GM18502 (cell line): ENCODE results near the gene LRBA.

ENCODE experiments used
- ATAC-seq: cut with Tn5 transposase; IDR thresholded peaks from one replicate; pipeline ENCODE4 v1.9.1; 2021; ENCODE audit warnings: mild to moderate bottlenecking; ENCODE audit not compliant: unreplicated experiment, poor library complexity

The LRBA gene

GRCh38 chr4:150477869-150478268 is 537.2 kb downstream of the LRBA start:
- no peak for ATAC-seq

- ATAC-seq: no peak
Measured at GRCh38 chr4:150476776-150477175, 538.3 kb downstream of the LRBA start.

DNA sequence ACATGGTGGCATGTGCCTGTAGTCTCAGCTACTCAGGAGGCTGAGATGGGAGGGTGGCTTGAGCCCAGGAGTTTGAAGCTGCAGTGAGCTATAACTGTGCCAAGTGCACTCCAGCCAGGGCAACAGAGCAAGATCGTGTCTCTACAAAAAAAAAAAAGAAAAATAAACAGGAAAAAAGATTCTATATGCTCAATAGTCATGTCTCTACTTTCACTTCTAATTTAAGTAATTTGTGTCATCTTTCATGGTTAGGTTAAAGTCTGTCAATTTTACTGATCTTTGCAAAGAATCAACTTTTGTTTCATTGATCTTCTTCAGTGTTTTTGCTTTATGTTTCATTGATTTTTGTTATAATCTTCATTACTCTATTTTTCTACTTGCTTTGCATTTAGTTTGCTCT is 539.3 kb downstream of the LRBA start:
- no peak for ATAC-seq

DNA sequence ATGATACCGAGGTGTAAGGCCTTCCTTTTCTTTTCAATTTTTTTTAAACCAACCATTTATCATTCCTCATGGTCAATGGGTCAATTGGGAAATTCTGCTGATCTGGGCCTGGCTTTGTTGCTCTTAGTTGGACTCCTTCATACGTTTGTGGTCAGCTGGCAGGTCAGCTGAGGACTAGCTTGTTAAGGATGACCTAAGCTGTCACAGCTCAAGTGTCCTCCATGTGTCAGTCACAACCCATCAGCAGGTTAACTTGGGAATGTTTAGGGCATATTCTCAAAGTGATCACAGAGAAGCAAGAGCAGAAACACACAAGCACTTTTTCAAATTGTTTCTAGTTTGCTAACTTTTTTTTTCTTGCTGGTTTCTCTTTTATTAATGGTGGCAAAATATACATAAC is 550.6 kb downstream of the LRBA start:
- ATAC-seq: no peak

DNA sequence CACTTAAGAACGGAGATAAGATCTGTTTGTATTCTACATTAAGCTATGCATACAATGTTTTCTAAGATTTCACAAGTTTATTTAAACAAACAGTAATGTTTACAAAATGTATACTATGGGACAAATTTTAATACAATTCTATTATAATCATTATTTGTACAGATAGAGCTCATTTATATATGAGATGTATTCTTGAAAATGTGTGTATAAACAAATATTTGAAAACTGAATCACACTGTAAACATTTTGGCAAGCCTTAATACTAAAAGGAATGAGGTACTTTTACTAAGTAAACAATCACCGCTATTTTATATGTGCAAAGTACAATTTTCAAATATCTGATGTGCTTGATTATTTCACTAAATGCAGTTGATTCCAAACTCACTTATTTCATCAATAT is 552.3 kb downstream of the LRBA start:
- ATAC-seq: no peak

- ATAC-seq: no peak
Measured at GRCh38 chr4:150461957-150462356, 553.1 kb downstream of the LRBA start.

DNA sequence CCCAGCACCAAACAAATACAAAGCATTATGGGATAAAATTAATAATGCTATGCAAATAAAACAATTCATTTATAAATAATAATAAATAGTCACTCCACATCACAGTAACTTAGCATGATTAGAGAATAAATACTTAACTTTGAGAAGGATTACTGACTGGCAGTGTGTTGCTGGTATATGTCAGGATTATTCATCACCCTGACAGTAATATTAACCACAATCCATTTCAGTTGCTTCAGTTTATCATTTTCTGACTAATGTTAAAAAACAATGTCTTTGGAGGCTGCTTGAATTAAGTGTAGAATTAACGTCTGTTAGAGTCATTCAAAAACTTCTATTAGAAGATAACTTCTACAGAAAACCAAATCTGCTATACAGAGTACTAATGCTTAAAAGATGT is 557.3 kb downstream of the LRBA start:
- no peak for ATAC-seq

DNA sequence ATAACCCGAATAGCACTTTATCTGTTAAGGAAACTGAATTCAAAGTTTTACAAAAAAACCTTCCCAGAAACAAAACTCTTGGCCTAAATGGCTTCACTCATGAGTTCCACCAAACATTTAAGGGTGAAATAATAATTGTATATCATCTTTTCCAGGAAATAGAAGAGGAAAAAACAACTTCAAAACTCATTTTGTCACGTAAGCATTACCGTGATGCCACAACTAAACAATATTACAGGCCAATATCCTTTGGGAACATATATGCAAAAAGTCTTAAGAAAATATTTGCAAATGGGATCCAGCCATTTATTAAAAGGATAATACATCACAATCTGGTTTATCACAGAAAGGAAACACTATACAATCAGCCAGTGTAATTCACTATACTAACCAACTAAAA is 563.2 kb downstream of the LRBA start:
- ATAC-seq: no peak

GRCh38 chr4:150447356-150447755 is 567.7 kb downstream of the LRBA start:
- ATAC-seq: no peak

DNA sequence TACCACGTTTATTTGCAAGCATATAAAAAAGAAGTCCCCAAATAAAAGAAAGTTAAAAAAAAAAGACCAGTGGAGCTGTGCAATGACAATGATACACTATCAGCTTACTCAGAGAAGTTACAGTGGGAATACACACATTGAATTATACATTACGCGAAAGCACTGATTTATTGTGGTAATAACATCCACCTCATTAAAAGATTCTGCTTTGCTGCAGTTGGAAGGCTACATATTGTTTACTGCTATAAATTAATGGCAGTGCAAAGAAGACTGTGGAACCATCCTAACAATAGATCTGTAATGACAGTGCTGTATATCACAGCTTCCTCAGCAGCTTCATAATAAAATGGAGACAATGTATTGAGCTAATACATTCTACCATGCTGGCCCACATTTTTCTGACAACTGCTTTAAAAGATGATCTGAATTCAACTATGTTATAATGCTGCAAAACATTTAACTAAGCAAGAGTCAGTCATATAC is 575.6 kb downstream of the LRBA start:
- no peak for ATAC-seq

- ATAC-seq: no peak
Measured at GRCh38 chr4:150436598-150437370, 578.3 kb downstream of the LRBA start.

GRCh38 chr4:150431221-150431620 is 583.9 kb downstream of the LRBA start:
- ATAC-seq: no peak

GRCh38 chr4:150425161-150425560 is 589.9 kb downstream of the LRBA start:
- no peak for ATAC-seq

- no peak for ATAC-seq
Measured at GRCh38 chr4:150423503-150423902, 591.6 kb downstream of the LRBA start.

- no peak for ATAC-seq
Measured at GRCh38 chr4:150423074-150423473, 592.0 kb downstream of the LRBA start.

DNA sequence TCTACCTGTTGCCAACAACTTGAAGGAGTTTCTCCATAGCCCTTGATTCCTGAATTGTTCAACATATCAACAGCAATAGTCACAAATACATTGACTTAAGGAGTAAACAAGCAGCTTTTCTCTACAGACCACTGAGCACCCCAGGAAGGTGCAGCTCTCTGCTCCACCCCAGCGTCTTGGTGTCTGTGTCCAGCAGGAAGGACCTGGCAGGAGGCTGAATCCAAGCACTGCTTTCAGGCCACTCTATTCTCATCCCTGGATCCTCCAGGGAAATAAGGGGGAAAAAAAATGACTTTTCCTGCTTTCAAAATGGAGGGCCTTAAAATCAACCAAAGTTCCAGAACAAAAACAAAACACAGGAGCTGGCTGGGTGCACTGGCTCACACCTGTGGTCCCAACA is 593.5 kb downstream of the LRBA start:
- no peak for ATAC-seq

- ATAC-seq: no peak
Measured at GRCh38 chr4:150419939-150420338, 595.1 kb downstream of the LRBA start.

- ATAC-seq: no peak
Measured at GRCh38 chr4:150418757-150419410, 596.2 kb downstream of the LRBA start.

DNA sequence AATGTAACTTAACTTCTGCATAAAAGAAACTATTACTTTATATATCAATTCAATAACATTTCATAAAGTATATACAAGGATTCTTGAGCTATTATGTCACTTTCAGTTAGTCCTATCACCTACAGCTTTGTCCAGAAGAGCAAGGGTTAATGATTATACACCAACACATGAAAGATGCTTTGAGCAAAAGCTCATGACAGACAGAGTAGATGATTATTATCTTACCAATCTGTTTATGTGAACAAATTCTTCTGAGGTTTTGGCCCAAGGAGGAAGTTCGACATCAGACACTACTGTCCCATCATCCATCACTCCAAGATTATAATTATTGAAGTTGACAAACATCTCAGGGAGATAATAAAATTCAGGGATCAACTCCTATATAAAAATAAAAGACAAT is 599.9 kb downstream of the LRBA start:
- no peak for ATAC-seq

DNA sequence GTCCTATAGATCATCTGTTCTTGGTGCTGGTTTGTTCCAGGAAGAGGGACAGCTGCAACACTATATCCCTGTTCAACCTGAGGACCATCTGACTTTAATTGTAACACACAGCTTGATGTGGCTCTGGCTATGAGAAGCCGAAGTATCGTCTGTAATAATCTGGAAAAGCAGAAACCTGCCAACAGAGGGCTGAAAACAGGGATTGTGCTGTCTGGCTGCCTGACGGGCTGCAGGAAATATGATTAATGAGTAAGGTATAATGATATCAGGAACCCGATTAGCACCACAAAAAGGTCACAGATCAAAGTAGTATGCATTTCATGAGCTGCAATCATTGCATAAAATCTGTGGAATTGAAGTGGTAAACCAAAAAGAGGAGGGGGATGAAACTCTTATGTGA is 603.6 kb downstream of the LRBA start:
- ATAC-seq: no peak

DNA sequence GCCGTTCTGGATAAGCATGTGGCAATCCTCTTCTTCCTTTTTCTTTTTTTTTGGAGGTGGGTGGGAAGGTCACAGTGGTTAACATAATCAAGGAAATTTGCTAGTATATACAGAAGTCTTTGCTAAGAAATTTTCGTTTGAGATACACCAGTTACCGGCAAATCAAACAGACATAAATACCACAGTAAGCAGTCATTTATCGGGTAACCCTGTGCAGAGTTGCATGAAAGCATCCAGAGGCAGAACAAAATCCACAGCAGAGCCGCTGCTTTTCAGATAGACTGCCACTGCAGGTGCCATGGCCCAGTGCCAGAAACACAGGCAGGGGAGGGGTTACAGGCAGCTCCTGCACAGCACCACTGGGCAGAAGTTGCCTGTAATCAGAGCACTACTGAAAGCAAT is 612.2 kb downstream of the LRBA start:
- peak; percentile 90 for ATAC-seq
